GM12801 (cell line): ENCODE measurements around the gene STOX2.

Experiments used
- TF ChIP-seq, protein P1 (sequence below): IDR thresholded peaks from one replicate; pipeline ENCODE4 v1.5.1; 2011; ENCODE audit warnings: control low read depth; ENCODE audit not compliant: insufficient read length; ENCODE audit errors: extremely low read depth

STOX2 gene

DNA sequence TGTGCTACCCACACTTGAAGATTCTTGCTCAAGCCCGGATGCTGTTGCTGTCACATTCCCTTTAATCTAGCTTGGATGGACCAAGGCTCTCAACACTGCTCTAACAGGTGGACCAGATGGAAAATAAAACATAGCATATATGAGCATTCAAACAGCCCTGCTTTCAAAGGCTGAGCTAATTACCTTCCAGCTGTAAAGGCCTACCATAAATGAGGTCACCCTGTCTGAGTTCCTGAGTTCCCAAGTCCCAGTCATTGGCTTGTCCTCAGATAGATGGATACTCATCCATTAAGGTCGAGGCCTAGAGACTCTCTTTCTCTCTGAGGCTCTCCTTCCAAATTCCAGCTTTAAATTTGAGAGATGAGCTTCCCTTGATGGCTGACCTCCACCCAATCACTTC lies 147.5 kb downstream of the STOX2 start:
- TF ChIP-seq, protein P1, sequence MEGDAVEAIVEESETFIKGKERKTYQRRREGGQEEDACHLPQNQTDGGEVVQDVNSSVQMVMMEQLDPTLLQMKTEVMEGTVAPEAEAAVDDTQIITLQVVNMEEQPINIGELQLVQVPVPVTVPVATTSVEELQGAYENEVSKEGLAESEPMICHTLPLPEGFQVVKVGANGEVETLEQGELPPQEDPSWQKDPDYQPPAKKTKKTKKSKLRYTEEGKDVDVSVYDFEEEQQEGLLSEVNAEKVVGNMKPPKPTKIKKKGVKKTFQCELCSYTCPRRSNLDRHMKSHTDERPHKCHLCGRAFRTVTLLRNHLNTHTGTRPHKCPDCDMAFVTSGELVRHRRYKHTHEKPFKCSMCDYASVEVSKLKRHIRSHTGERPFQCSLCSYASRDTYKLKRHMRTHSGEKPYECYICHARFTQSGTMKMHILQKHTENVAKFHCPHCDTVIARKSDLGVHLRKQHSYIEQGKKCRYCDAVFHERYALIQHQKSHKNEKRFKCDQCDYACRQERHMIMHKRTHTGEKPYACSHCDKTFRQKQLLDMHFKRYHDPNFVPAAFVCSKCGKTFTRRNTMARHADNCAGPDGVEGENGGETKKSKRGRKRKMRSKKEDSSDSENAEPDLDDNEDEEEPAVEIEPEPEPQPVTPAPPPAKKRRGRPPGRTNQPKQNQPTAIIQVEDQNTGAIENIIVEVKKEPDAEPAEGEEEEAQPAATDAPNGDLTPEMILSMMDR, result no peak

GRCh38 chr4:184053434-184053833 lies 148.3 kb downstream of the STOX2 start:
- TF ChIP-seq, protein P1, result no peak

- TF ChIP-seq, protein P1, result no peak
These were observed 151.8 kb downstream of the STOX2 start for GRCh38 chr4:184056877-184057276.

DNA sequence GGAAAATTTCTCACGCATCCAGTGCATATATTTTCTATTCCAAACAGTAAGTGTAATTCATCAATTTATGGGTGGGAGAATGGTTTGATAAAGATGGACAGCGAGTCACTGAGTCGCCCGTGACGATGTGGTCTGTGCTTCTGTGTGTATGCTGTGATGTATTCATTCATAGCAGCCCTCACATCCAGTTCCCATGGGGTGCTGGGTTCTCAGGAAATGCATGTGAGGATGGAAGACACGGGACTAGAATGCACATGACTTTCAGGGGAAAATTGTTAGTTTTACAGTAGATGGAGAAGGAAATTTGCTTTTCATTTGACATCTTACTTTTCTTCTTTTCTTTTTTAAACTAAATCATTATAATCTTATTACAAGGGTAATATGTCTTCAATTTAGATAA lies 152.9 kb downstream of the STOX2 start:
- TF ChIP-seq, protein P1, result no peak

GRCh38 chr4:184059099-184059498 lies 154.0 kb downstream of the STOX2 start:
- TF ChIP-seq, protein P1, result no peak

DNA sequence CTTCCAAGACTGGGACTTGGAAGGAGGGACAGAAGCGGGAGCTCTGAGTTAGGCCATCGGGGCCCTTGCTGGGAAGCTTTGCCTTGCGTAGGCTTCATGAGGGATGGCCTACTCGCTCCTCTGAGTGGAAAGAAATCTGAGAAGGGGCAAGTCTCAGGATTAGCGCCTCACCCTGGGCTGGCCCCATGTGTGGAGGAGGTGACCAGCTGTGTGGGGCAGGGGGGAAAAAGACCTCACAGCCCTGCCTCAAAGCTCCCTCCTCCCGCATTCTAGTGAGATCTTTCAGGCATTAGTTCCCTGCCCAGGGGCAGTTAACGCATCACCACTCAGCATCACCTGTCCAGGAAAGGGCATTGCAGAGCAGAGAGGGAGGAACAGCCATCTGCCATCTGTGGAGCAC lies 156.5 kb downstream of the STOX2 start:
- TF ChIP-seq, protein P1, result no peak

GRCh38 chr4:184062769-184063168 lies 157.7 kb downstream of the STOX2 start:
- TF ChIP-seq, protein P1, result no peak

GRCh38 chr4:184064877-184065276 lies 159.8 kb downstream of the STOX2 start:
- TF ChIP-seq, protein P1, result no peak
